GM12878 (cell line): ENCODE results near the gene COL1A2. TPM values are rescaled to one million over a fixed set of nuclear protein-coding genes. Genes with fewer than 3 reads are reported as not detected.

Source experiments
- ATAC-seq: fragments of 200-7000 bp; cut with Tn5 transposase; 3 replicates; pipeline ENCODE4 v1.9.1; 2020; ENCODE audit warnings: mild to moderate bottlenecking, moderate library complexity
- BruUV-seq: library from RNA; stranded (reverse); fragments of 400-500 nt; replicated peaks from 2 replicates; lab custom pipeline; 2021; lab: Mats Ljungman, UMichigan
- CTCF ChIA-PET: fragments of 300-600 bp; sonication (Branson Sonifier 250); formaldehyde crosslinking; extraction: SDS; loops from one replicate; lab custom pipeline; 2021; ENCODE audit warnings: inconsistent platforms; lab: Yijun Ruan, JAX
- POLR2A ChIA-PET: fragments of 350-600 bp; formaldehyde crosslinking; extraction: SDS; loops from one replicate; lab custom pipeline; 2021; ENCODE audit warnings: inconsistent platforms; lab: Charles Lee
- RAD21 ChIA-PET: fragments of 300-600 bp; sonication (Branson Sonifier 250); formaldehyde crosslinking; loops from one replicate; lab custom pipeline; 2023; ENCODE audit warnings: antibody characterized with exemption; ENCODE audit not compliant: unreplicated experiment; lab: Charles Lee
- SMC1A ChIA-PET: fragments of 300-600 bp; sonication (Branson Sonifier 250); formaldehyde crosslinking; loops from one replicate; lab custom pipeline; 2023; ENCODE audit not compliant: unreplicated experiment, uncharacterized antibody; lab: Charles Lee
- DNase-seq: peaks from one replicate; pipeline ENCODE4 v3.0.0-alpha.2; 2011; ENCODE audit warnings: low read depth, low spot score
- FAIRE-seq: peaks from 3 replicates; lab custom pipeline; 2011; peaks lifted over from hg19 to GRCh38; lab: Jason Lieb, UNC
- H2AFZ ChIP-seq: 2 replicates; pipeline ENCODE4 v1.6.0; 2011; ENCODE audit warnings: low read depth, low read length, control low read depth; ENCODE audit not compliant: control insufficient read depth
- H3K27ac ChIP-seq: 2 replicates; pipeline ENCODE4 v1.5.1; 2011; ENCODE audit warnings: control low read depth; ENCODE audit not compliant: control insufficient read depth, insufficient read depth
- H3K27me3 ChIP-seq, 2 experiments: replicated peaks in 1 of 2; 2 replicates each; pipeline versions ENCODE4 v1.6.0 to v1.6.1; 2011; ENCODE audit warnings: low read length in 1 of 2; ENCODE audit not compliant: control insufficient read depth in 2 of 2, insufficient read depth in 2 of 2
- H3K36me3 ChIP-seq, 2 experiments: 2 replicates each; pipeline ENCODE4 v1.5.1; 2011; ENCODE audit warnings: low read length in 1 of 2; ENCODE audit not compliant: control insufficient read depth in 2 of 2, insufficient read depth in 2 of 2
- H3K4me1 ChIP-seq: 2 replicates; pipeline ENCODE4 v1.6.1; 2011; ENCODE audit warnings: mild to moderate bottlenecking, low read length, moderate library complexity, mixed read lengths; ENCODE audit not compliant: control insufficient read depth, insufficient read depth
- H3K4me2 ChIP-seq: 2 replicates; pipeline ENCODE4 v1.6.0; 2011; ENCODE audit warnings: control low read depth; ENCODE audit not compliant: control insufficient read depth, insufficient read depth
- H3K4me3 ChIP-seq: fragments of 200-600 bp; sonication (generic); 2 replicates; pipeline ENCODE4 v1.5.1; 2016
- H3K79me2 ChIP-seq: 2 replicates; pipeline ENCODE4 v1.6.0; 2011; ENCODE audit warnings: low read length; ENCODE audit not compliant: control insufficient read depth, insufficient read depth
- H3K9ac ChIP-seq: 2 replicates; pipeline ENCODE4 v1.8.0; 2011; ENCODE audit warnings: low read length, control low read depth, mixed read lengths; ENCODE audit not compliant: control insufficient read depth, insufficient read depth
- H3K9me3 ChIP-seq: replicated peaks from 3 replicates; pipeline ENCODE4 v1.5.1; 2011; ENCODE audit warnings: mild to moderate bottlenecking, low read length; ENCODE audit not compliant: control insufficient read depth, insufficient read depth
- H4K20me1 ChIP-seq: 2 replicates; pipeline ENCODE4 v1.6.0; 2011; ENCODE audit not compliant: control insufficient read depth, insufficient read depth
- CHD2 ChIP-seq: IDR thresholded peaks from 2 replicates; pipeline ENCODE4 v1.6.1; 2011; ENCODE audit warnings: low read depth, low read length, improper control_type of control experiment, borderline replicate concordance
- E2F4 ChIP-seq: IDR thresholded peaks from 2 replicates; pipeline ENCODE4 v1.6.1; 2012; ENCODE audit warnings: low read depth, low read length, improper control_type of control experiment
- HDAC2 ChIP-seq: fragments of 200-600 bp; sonication (generic); IDR thresholded peaks from 2 replicates; pipeline ENCODE4 v1.6.1; 2017
- JUND ChIP-seq: IDR thresholded peaks from 2 replicates; pipeline ENCODE4 v1.6.1; 2012; ENCODE audit warnings: low read depth, mild to moderate bottlenecking, low read length, improper control_type of control experiment, moderate library complexity
- KDM1A ChIP-seq: fragments of 200-600 bp; sonication (generic); IDR thresholded peaks from 2 replicates; pipeline ENCODE4 v1.6.1; 2016; ENCODE audit warnings: borderline replicate concordance
- MEF2A ChIP-seq: IDR thresholded peaks from 2 replicates; pipeline ENCODE4 v1.6.1; 2011; ENCODE audit warnings: low read depth, mild to moderate bottlenecking, low read length, moderate library complexity; ENCODE audit not compliant: insufficient read depth
- NFXL1 ChIP-seq: fragments of 450-650 bp; IDR thresholded peaks from 2 replicates; pipeline ENCODE4 v1.6.1; 2017; ENCODE audit warnings: antibody characterized with exemption, mild to moderate bottlenecking, borderline replicate concordance
- PAX8 ChIP-seq: fragments of 450-650 bp; IDR thresholded peaks from 2 replicates; pipeline ENCODE4 v1.6.1; 2017; ENCODE audit warnings: mild to moderate bottlenecking, moderate library complexity
- POU2F2 ChIP-seq: IDR thresholded peaks from 3 replicates; pipeline ENCODE4 v1.6.1; 2011; ENCODE audit warnings: low read depth, mild to moderate bottlenecking, low read length, borderline replicate concordance
- RBBP5 ChIP-seq: fragments of 200-600 bp; sonication (generic); conservative IDR thresholded peaks from 2 replicates; pipeline ENCODE4 v1.6.1; 2016
- RELA ChIP-seq: fragments of 450-650 bp; IDR thresholded peaks from 2 replicates; pipeline ENCODE4 v1.8.0; 2014; ENCODE audit warnings: borderline replicate concordance; ENCODE audit not compliant: partially characterized antibody
- SREBF1 ChIP-seq: IDR thresholded peaks from 2 replicates; pipeline ENCODE4 v1.6.1; 2012; ENCODE audit warnings: mild to moderate bottlenecking, low read length
- SUPT20H ChIP-seq: IDR thresholded peaks from 2 replicates; pipeline ENCODE4 v1.6.1; 2011; ENCODE audit warnings: low read depth, mild to moderate bottlenecking, low read length, moderate library complexity, borderline replicate concordance; ENCODE audit not compliant: control insufficient read depth
- TCF7 ChIP-seq: IDR thresholded peaks from 2 replicates; pipeline ENCODE4 v1.6.1; 2014; ENCODE audit warnings: antibody characterized with exemption, borderline replicate concordance
- ZBED1 ChIP-seq: IDR thresholded peaks from 2 replicates; pipeline ENCODE4 v1.6.1; 2016; ENCODE audit warnings: borderline replicate concordance
- ZNF384 ChIP-seq: IDR thresholded peaks from 2 replicates; pipeline ENCODE4 v1.6.1; 2012; ENCODE audit warnings: low read depth, mild to moderate bottlenecking, low read length, improper control_type of control experiment, borderline replicate concordance
- ZZZ3 ChIP-seq: IDR thresholded peaks from 2 replicates; pipeline ENCODE4 v1.6.1; 2011; ENCODE audit warnings: low read depth; ENCODE audit not compliant: control insufficient read depth, insufficient read length
- WGBS: methylation state at CpG from one replicate; pipeline ENCODE4 v1.1.6; 2016; ENCODE audit warnings: low lambda C conversion rate; ENCODE audit not compliant: insufficient replicate concordance, insufficient coverage; ENCODE audit errors: missing lambda C conversion rate; 5-methylcytosine and 5-hydroxymethylcytosine counted together
- in situ Hi-C: fragments of 300-500 bp; cut with MboI; formaldehyde crosslinking; loops from 9 replicates; pipeline ENCODE4 v1.14.3; 2018; ENCODE audit warnings: mixed read lengths
- intact Hi-C: fragments of 100-400 bp; cut with micrococcal nuclease; formaldehyde crosslinking; loops from one replicate; pipeline ENCODE4 v1.14.2; 2022; ENCODE audit not compliant: unreplicated experiment
- polyA plus RNA-seq, 11 experiments: library from polyadenylated mRNA; depleted of rRNA in 4 of 11; unstranded in 6 of 11; stranded (reverse) in 5 of 11; fragments of >200 nt; fragmentation: Nextera tagmentation in 4 of 11; fragmentation: Illumina TruSeq in 1 of 11; extraction: Ambion mirVana in 4 of 11; extraction: Trizol in 1 of 11; gene quantifications; 1 replicate in 1 of 11; 2 replicates in 10 of 11; pipeline versions ENCODE4 v1.2.1 to v1.2.3, GENCODE V29; 2011 to 2016; ENCODE audit warnings: inconsistent platforms in 2 of 11, missing spikeins in 2 of 11, low read depth in 1 of 11
- total RNA-seq, 4 experiments: library from RNA; depleted of rRNA in 3 of 4; stranded (reverse); fragments of >200 nt in 3 of 4; fragmentation: Illumina TruSeq in 1 of 4; extraction: Trizol in 1 of 4; gene quantifications; 2 replicates each; pipeline versions ENCODE4 v1.2.1 to v1.2.3, GENCODE V29; 2013 to 2021

COL1A2 gene
- total and polyA plus RNA-seq, 10 of the 15 experiments (the other 5 are each of a cell fraction or from before 2014, with no cell fraction given): 0.03 to 2.5 (median 0.76) TPM; not detected in 4

DNA sequence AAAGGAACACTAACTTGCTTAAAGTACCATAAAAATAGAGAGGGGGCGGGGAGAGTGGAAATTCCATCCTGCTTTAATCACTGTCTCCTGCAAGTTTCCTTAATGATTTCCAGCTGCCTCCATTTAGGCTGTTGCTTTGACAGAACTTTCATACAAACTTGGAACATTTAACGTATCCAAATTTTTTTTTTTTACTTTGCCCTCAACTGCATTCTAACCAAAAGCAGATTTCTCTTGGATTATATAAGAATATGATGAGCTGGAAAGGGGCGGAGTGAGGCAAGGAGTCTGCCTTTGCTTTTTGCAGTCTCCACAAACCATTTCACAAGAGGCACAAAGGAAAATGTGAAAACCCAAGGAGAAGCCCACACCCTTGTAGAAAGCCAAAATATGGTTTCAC lies 46.6 kb upstream of the COL1A2 start:
- Histone ChIP-seq H2AFZ (no peak overlapping the region), H3K27ac (no peak overlapping the region), H3K79me2 (no peaks in the 10 kb centered on the region), H3K4me3 (no peak overlapping the region), H3K9me3 (no peaks in the 10 kb centered on the region), H3K9ac (no peak overlapping the region), H3K4me2 (no peak overlapping the region), H3K4me1 (no peaks in the 10 kb centered on the region), H3K36me3 (no peaks in the 10 kb centered on the region), H4K20me1 (no peaks in the 10 kb centered on the region), H3K27me3 (peaks cover 0 to 5% of the 10 kb centered on the region in 2 experiments; a peak in 2 of 4 replicates)
- 34% methylated on average over 3 of the region's 3 CpGs for WGBS
- no peak for TF ChIP-seq KDM1A
- no peak for TF ChIP-seq PAX8
- no peak for TF ChIP-seq RELA
- TF ChIP-seq POU2F2: no peak
- TF ChIP-seq MEF2A: no peak
- TF ChIP-seq SREBF1: no peak
- TF ChIP-seq ZNF384: no peak
- TF ChIP-seq E2F4: no peak
- TF ChIP-seq JUND: no peak
- TF ChIP-seq ZBED1: no peak
- TF ChIP-seq CHD2: no peak
- TF ChIP-seq RBBP5: no peak
- no peak for TF ChIP-seq ZZZ3
- no peak for TF ChIP-seq NFXL1
- no peak for TF ChIP-seq SUPT20H
- no peak for TF ChIP-seq TCF7
- no peak for TF ChIP-seq HDAC2
- FAIRE-seq (no peak), DNase-seq (no peak), ATAC-seq (no peak)
- ChIA-PET RAD21 (no interaction called here), CTCF (no interaction called here), POLR2A (no interaction called here), SMC1A (interaction anchor here (1.1 kb wide), 1 partner anchor 20 kb away, joined by 3 read pairs; no protein-coding TSS in a partner anchor)
- in situ Hi-C loops (no loop called here), intact Hi-C loops (no loop called here)
- no TSS peak for BruUV-seq
